ENCODE data around the gene XRCC6.

GRCh38 chr22:41650821-41651220 lies 29.7 kb downstream of the XRCC6 start:
- TF ChIP-seq POLR2A (IDR thresholded peaks at IDR 0.05) (no peak), CTCF (IDR thresholded peaks at IDR 0.05) (no peak)

Data from testis (tissue), 2 donors.